Germinal center (tissue), 1 donor: Measurements from ENCODE around the gene TCP10L.
"Not testable (repeated sequence)": the region's sequence is repeated elsewhere in the genome, so short reads cannot be mapped to it uniquely, and the experiment has no call there.

Experiments used
- DNase-seq: peaks from one replicate; pipeline ENCODE4 v3.0.0; 2012; ENCODE audit warnings: mixed read lengths, low spot score

The TCP10L gene, protein sequence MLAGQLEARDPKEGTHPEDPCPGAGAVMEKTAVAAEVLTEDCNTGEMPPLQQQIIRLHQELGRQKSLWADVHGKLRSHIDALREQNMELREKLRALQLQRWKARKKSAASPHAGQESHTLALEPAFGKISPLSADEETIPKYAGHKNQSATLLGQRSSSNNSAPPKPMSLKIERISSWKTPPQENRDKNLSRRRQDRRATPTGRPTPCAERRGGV

GRCh38 chr21:32585042-32585710 is at the start of gene TCP10L:
Gene TCP10L (minus strand): TSS chr21:32585523. CDS start chr21:32584304, 1,219 bp downstream.
- no peak for DNase-seq

DNA sequence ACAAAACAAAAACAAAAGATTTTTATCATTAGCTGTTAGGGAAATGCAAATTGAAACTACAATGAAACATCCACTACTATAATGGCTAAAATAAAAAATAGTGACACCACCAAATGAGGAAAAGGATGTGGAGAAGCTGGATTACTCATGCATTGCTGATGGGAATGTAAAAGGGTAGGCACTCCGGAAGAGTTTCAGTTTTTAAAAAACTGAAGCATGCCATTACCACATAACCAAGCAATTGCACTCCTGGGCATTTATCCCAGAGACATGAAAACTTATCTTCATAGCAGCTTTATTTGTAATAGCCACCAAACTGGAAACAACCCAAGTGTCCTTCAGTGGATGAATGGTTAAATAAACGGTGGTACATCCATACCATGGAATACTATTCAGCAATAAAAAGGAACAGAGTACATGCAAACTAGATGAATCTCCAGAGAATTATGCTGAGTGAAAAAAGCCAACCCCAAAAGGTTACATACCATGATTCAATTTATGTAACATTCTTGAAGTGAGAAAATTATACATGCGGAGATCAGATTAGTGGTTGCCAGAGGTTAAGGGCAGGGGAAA is 41.4 kb upstream of the TCP10L start:
- no peak for DNase-seq

DNA sequence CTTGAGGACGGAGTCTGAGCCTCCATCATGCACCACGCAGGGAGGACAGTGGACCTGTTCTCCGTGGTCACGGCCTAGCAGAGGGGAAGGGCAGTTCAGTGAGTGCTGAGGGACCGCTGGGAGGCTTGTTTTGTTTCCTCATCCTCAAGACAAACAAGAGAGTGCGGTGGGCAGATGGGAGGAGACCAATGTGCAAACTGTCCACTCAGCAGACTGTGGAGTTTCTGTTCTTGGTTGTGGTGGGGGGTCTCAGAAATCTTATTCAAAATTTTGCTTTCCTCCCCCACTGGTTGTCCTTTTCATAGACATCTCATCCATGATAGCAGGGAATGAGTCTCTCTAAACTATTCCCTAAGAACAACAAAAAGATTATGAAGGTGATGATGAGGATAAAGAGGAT is 32.9 kb upstream of the TCP10L start:
- not testable (repeated sequence) for DNase-seq

- no peak for DNase-seq
Observed at GRCh38 chr21:32613436-32614043, 28.2 kb upstream of the TCP10L start.

DNA sequence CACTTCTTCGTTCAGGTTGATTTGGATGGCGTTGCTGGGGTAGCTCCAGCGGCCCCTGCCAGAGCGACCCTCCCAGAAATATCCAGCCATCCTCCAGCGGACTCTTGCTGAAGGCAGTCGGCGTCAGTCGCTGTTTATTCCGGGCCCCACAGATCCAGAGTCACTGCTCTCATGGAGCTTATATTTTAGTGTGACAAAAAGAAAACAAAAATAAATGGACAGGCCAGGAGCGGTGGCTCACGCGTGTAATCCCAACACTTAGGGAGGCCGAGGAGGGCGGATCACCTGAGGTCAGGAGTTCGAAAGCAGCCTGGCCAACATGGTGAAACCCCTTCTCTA is 27.6 kb upstream of the TCP10L start:
- DNase-seq: no peak

DNA sequence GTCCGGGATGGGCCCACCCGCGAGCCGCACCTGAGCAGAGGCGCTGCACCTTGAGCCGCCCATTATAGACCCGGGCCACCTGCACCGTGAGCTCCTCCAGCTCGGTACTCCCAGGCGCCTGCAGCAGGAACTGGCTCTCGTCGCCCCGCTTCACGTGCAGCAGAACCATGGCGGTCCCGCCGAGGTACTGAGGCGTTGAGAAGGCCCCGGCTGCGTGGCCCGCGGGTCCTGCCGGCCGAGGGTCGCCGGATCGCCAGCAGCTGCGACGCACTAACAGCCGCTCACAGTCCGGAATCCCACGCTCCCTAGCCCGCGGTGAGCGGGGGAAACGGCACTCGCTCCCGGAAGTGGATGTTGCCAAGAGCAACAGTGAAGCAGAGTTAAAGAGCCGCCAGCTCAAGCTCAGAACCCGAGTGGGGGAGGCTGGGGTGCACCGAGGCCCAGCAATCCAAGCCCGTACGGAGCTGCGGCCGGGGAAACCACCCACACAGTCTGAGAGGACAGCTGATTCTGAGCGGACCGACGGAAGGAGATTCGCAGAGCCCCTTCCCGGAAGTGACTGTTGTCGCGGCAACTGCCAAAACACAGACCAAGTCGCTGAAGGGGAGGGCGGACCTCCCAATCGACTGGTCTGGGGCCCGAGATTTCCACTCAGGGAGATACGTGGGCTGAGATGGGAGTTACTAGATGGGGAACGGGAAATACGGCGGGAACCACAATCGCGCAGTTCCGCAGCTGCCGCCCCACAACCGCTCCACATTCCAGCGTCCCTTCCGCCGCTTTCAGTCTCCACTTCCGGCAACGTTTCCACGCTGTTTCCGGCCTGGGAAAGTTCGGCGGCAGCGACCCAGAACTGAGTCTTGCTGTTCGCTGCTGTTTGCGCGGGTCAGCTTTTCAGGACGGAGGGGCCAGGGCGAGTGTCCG is 27.0 kb upstream of the TCP10L start, which contains the start of gene CFAP298:
TSS of gene CFAP298 (minus strand) at position 303 of the 924 bp plus-strand sequence. CDS start at position 169, 134 bp downstream.
- DNase-seq: peak; percentile 81

DNA sequence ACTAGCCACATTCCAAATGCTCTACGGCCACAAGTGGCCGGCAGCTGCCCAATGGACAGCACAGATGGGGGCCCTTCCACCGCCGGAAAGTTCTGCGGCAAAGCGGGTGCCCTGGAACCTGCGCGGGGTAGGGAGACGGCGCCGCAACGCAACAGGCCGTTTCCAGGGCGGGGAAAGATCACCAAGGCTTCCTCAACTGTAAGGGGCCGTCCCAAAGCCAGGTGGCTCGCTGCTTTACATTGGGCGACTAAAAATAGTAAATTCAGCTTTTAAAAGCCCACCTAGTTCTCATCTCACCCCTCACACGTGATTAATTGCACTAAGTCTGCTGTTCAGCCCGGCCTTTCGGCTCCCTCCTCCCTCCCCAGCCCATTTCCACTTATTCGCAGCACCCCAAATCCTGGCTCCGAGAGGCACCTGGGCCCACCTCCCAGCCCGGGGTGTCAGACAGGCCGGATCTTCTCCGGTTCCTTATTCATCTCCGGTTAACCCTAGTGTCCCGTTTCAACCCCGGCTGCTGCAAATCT is 26.2 kb upstream of the TCP10L start:
- DNase-seq: peak; percentile 68

DNA sequence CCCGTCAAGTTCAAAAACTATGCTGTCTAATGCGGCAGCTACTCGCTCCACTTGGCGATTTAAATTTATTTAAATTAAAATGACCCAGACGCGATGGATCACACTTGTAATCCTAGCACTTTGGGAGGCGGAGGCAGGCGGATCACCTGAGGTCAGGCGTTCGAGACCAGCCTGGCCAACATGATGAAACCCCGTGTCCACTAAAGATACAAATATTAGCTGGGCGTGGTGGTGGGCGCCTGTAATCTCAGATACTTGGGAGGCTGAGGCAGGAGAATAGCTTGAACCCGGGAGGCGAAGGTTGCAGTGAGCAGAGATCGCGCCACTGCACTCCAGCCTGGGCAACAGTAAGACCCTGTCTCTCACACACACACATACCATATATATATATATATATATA is 25.6 kb upstream of the TCP10L start:
- not testable (repeated sequence) for DNase-seq

DNA sequence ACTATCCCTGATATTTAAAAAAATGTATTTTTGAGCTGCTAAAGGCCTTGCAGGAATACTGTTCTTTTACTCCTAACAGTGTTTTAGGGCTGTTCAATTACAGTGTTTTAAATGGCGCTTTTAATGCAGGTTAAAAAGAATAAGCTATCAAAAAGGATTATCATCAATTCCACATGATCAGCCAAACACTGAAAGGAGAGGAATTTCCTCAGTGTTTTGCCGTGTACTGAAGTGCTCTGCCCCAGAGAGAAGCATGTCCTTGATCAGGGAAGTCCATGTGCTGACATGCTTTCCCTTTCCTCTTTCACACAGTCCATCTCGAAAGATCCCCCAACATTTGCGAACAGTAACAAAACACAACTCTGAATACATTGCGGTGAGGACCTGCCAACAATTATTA is 23.5 kb upstream of the TCP10L start:
- no peak for DNase-seq

- no peak for DNase-seq
Observed at GRCh38 chr21:32605469-32605868, 20.1 kb upstream of the TCP10L start.

DNA sequence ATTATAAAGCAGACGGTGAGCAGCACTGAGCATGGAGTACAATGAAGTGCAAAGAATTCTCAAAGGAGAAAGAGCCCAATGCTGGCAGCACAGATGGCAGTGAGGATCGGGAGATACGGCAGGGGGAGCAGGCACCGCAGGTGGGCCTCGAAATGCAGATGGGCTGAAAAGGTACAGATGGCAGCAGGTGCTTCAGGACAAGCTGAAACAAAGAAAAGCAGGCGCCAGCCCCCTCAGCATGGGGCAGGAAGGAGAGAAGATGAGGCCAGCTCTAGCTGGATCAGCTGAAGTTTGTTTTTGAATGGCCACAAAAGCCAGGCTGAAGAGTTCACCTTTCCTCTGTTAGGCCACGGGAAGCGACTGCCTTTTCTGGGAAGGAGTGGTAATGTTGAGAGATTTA is 19.1 kb upstream of the TCP10L start:
- DNase-seq: no peak

- no peak for DNase-seq
Observed at GRCh38 chr21:32603131-32603530, 17.8 kb upstream of the TCP10L start.

DNA sequence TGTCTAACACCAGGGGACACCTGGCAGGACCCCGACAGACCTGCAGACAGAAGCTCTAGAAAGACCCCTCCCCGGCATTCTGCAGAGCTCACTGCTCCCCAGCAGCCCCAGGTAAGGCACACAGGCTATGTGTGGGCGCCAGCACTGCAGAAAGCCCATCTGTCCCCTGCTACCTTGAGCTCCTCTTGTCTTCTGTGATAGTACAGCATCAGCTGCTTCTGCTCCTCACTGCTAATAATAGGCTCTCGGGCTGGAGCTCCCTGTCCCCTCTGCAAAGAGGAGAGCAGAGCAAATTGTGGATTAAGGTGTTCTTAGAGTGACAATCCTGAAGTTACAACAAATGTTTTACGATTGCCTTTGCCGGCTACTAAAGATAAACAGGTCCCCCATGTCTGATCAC is 16.8 kb upstream of the TCP10L start:
- no peak for DNase-seq

GRCh38 chr21:32599526-32599925 is 14.2 kb upstream of the TCP10L start:
- no peak for DNase-seq

DNA sequence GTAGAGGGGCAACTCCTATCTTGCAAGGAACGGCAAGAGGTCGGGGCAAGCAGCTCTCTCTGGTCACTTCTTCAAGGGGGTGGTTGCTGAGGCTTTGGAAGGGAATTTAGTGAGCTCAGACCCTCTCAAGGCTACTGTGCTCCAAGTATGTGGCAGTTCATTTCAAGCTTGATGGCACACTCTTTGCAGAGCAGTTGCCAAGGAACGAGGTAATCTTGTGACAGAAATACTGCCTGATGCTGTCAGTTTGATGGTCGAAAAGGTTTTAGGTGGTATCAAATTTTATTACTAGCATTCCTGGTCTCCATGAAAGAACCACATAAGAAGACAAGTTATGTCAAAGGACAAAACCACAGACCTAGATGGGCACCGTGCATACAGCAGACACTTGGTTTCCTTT is 13.8 kb upstream of the TCP10L start:
- no peak for DNase-seq

DNA sequence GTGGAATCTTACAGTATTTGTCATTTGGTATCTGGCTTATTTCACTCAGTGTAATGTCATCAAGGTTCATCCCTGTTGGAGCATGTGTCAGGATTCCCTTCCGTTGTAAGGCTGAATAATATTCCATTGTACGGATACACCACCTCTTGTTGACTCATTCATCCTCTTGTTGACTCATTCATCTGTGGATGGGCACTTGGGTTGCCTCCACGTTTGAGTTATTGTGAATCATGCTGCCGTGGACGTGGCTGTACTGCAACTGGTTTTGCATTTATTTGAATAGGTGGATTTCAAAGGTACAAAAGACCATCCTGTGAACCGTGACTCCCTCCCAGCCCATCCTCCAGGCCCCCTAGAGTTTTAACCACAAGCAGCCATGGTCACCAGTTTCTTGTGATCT is 11.9 kb upstream of the TCP10L start:
- DNase-seq: no peak

DNA sequence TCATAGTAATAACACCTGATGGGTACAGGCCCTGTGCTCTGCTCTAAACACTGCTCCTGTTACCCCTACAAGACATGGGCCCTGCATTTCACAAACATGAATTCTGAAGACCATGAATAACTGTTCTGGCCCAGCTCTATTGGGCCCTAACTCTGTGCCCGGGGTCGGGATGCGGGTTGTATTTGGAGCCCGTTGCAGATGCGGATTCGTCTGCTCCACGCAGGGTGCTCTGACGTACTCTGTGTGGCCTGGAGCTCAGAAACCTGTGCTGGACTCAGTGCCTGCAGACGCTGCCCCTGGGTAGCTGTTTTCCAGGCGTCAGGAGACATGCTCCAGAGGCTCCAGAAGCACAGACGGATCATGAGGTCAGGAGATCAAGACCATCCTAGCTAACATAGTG is 10.1 kb upstream of the TCP10L start:
- DNase-seq: no peak

GRCh38 chr21:32593690-32594089 is 8.4 kb upstream of the TCP10L start:
- DNase-seq: no peak

DNA sequence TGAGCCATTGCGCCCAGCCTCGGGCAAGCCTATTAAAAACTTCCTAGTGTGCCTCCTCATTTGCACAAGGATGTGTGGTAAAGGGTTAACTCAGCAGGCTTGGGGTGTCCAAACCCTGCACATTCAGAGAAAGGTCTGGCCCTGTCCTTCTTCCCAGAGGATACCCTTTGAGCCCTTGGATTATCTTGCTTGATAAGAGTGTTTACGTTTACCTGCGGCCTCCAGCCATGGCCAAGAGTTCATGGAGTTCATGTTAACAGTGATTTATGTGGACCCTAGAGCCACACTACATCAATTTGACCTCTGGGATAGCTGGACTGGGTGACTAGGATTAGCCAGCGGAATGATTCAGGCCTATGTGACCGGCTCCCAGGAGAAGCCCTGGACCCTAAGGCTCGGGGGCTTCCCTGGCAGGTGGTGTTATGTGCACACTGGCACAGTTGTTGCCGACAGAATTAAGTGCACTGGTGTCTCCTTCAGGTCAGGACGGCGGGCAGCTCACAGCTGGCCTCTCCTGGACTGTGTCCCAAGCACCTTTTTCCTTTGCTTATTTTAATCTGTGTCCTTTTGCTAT is 7.7 kb upstream of the TCP10L start:
- no peak for DNase-seq

GRCh38 chr21:32590130-32590529 is 4.8 kb upstream of the TCP10L start:
- DNase-seq: no peak

DNA sequence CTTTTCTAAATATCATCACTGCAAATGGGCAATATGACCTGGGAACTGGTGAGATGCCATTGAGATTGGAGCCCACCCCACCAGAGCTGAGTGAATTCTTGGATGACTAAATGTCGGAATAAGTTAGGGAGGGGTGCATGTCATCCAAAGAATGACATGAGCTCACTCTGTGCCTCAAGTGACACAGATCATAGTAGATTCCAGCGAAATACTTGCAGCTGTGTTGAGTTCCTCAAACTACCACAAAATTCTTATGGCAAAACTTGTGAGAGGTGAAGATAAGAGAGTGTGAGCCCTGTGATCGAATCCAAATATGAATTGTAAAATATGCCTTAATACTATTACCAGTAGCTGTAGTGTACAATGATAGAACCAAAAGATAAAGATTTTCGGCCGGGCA is 2.3 kb upstream of the TCP10L start:
- DNase-seq: no peak

DNA sequence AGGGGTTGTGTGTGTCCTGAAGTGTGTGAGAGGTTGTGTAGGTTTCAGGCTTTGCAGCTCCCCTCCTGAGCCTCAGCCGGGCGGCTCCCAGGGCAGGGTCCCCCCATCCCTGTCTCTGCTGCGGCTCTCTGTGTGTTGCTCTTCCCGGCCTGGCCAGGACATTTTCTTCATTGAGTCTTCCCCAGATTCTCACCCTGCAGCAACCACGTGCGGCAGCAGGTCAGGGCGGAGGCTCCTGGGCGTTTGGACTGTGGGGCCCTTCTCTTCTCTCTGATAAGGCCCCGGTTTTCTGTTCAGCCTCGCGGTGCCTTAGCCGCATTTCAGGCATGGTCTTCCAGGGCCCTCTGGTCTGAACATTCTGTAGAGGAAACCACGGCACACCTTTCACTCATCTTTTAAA is 1.8 kb upstream of the TCP10L start:
- no peak for DNase-seq
